GM19395 (cell line): Measurements from ENCODE around the gene PKIB.

Experiments
- ATAC-seq: cut with Tn5 transposase; IDR thresholded peaks from one replicate; pipeline ENCODE4 v1.9.1; 2021; ENCODE audit warnings: mild to moderate bottlenecking, moderate library complexity; ENCODE audit not compliant: unreplicated experiment

PKIB gene

GRCh38 chr6:122663981-122664380, 53.8 kb downstream of the PKIB start:
- no peak for ATAC-seq

- ATAC-seq = no peak
These were observed 55.7 kb downstream of the PKIB start for GRCh38 chr6:122665929-122666328.

- no peak for ATAC-seq
These were observed 56.2 kb downstream of the PKIB start for GRCh38 chr6:122666418-122666817.

- no peak for ATAC-seq
These were observed 59.2 kb downstream of the PKIB start for GRCh38 chr6:122669418-122669817.

GRCh38 chr6:122669868-122670267, 59.7 kb downstream of the PKIB start:
- no peak for ATAC-seq

- no peak for ATAC-seq
These were observed 61.0 kb downstream of the PKIB start for GRCh38 chr6:122671251-122671650.

- ATAC-seq = no peak
These were observed 63.2 kb downstream of the PKIB start for GRCh38 chr6:122673343-122673961.

DNA sequence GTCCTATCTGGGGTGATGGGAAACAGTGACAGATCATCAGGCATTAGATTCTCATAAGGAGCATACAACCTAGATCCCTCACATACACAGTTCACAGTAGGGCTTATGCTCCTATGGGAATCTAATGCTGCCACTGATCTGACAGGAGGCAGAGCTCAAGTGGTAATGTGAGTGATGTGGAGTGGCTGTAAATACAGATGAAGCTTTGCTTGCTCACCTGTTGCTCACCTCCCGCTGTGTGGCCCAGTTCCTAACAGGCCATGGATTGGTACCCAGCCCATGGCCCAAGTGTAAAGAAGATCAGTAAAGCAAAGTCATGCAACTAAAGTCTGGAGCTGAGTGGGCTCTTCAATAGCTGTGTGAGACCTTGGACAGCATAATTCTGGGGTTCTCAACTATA, 65.9 kb downstream of the PKIB start:
- no peak for ATAC-seq

DNA sequence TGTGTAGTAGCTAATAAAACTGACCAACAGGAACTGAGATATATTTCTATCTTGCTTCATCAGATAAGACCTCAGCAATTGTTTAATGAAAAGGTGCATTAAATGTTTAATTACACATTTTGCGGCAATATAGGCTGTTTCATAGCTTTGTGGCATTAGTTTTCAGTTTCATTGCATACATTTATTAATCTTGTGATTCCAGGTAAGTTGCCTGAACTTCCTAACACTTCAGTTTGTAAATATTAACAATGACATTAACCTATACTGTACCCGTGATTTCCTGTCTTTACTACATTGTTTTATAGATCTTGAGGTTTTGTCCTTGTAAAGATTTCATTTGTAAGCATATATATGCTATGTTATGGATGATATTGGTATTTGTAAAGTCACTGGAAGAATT, 66.5 kb downstream of the PKIB start:
- ATAC-seq = no peak

DNA sequence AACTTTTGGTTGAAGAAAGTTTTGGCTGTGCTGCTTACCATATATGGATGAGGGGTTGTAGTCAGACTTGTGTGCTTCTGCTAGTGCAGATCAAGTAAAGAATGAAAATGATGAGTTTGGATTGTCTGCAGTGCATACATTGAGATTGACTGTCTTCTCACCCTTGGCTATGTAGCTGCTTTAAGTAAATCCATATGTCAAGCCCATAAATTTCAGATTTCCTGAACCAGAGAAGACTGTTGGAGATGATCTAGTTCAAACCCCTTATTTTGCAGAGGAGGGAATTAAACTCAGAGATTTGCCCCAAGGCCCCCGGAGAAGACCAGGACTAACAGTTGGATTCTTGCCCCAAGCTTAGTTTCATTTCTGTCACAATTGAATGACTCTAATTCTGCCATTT, 67.2 kb downstream of the PKIB start:
- no peak for ATAC-seq

DNA sequence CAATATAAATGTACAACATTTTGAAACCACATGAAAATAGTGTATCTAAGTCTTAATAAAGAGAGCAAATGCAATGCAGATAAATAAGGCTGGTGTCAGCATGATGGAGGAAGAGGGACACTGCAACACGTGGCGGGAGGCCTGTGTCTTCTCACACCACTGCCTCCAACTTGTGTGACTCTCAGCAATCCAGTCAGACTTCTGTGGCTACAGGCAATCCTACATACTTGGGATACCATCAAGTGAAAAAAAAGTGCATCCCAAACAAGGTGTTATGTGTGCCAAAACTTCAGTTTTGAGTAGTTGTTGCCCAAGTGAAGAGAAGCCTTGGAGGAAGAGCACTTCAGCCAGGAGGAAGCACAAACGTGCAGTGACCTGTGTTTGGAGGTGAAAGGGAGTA, 68.6 kb downstream of the PKIB start:
- ATAC-seq = no peak

DNA sequence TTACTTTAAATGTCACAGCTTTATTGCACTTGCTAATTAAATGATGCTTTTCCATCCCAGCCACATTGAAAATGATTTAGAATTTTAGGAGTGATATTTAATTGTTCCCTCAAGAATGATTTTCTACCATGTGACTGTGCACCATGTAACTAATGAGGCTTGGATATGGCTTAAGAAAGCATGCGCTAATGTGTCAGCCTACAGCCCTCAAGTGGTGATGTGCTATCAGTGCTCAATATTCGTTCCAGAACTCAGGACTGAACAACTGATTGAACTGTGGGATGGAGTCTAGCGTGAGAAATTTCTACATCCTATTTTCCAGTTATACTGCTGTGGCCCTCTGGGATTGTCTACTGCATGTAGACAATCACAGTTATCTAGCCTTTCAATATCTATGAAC, 71.5 kb downstream of the PKIB start:
- no peak for ATAC-seq

DNA sequence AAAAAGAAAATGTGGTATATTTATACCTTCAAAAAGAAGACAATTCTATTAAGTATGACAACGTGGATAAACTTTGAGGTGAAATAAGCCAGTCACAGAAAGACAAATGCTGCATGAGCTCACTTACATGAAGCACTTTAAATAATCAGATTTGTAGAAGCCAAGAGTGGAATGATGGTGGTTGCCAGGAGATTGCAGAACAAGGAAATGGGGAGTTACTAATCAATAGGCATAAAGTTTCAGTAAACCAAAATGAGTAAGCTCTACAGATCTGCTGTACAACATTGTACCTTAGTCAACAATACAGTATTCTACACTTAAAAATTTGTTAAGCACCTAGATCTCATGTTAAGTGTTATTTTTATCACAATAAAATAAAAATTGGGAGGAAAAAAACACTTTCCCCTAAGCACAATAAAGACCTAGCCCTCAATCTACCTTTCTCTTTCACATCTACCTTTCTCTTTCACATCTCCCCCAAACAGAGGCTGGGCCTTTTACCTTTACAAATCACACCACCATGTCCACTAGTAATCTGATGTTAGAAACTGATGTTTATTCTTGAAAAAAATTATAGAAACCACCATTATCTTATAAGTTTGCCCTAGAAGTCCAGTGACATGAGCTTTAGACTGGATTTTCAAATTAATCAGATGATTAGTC, 73.9 kb downstream of the PKIB start:
- ATAC-seq = peak; percentile 57

DNA sequence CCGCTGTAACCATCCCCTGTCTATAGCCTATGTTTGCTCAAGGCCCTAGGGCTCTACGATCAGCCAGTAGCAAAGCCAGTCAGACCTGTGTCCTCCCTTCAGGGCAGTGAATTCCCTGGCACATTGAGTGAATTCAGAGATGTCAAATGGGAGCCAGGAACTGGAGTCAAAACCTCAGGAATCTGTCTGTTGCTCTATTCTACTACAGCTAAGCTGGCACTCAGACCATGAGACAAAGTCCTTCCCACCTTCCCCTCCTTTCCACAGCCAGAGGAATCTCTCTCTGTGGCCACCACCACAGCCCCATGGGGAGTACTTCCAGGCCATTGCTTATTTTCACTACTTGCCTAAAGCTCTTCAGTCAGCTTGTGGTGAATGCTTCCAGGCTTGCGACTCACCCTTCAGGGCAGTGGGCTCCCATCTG, 82.0 kb downstream of the PKIB start:
- no peak for ATAC-seq

DNA sequence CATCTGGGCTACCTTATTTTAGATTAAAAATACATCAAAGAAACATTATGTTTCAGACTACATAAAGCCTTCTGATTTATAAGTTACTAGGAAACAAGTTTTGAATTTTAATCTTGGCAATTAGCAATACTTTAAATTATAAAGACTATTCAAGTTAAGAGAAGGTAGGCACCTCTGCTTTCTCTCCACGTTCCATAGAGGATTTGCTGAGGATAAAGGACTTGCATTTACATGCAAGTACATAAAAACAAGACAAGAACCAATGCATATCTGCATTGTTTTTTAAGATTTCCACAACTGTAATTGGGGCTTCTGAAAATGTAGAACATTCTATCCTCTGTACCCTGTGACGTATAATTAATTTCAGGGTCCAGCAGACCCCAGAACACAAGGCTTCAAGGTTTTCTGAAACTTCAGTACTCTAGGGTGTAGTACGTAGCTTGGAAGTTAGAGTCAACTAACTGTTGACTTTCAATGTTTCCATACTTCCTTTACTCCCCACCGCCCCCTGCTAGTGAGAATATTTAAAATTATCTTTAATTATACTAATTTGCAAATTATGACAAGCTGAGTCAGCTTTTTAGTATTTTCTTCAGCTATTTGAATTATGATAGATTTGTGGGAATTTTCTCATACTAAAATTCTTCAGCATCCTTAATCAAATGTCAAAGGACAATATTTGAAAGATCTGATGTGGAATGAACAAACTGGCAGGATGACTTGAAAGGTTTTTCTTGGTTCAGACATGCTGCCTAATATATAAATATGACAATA, 82.8 kb downstream of the PKIB start:
- no peak for ATAC-seq

- no peak for ATAC-seq
These were observed 83.9 kb downstream of the PKIB start for GRCh38 chr6:122694075-122694474.

DNA sequence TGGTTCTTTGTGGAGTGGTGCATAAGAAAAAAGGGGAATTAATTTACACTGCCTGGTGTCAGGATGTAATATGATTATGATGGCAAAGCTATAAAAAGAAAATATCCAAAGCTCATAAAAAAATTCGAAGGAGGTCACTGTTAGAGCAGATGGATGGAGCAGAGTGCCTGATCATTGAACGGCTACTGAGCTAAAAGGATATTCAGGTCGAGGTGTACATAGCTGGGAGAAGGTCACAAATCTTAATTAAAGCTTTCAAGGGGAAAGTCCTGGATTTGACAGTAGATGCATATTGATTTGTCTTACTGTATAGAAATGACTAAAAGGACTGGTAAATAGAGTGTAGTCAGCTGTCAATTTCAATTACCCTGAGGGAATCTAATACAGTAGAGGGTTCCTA, 84.4 kb downstream of the PKIB start:
- ATAC-seq = no peak

- no peak for ATAC-seq
These were observed 85.0 kb downstream of the PKIB start for GRCh38 chr6:122695188-122695587.

- ATAC-seq = no peak
These were observed 85.9 kb downstream of the PKIB start for GRCh38 chr6:122696079-122696478.

GRCh38 chr6:122696853-122697252, 86.6 kb downstream of the PKIB start:
- ATAC-seq = no peak

DNA sequence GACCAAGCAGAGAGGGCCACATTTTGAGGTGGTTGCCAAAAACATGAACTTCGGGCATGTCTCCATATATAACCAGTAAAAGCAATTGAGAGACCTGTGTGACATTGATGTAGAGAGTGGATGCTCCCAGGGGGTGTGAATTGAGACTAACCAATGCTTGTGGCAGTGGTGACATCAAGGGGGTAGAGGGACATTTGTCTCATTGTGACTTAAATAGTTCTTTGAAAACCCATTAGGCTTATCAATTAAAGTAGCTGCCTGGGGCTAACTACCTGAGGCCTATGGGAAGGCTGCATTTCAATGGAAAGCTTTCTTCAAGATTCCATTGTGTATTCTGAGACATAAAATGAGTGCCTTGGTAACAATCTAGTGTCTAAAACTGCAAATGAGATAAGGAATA, 87.3 kb downstream of the PKIB start:
- ATAC-seq = no peak

DNA sequence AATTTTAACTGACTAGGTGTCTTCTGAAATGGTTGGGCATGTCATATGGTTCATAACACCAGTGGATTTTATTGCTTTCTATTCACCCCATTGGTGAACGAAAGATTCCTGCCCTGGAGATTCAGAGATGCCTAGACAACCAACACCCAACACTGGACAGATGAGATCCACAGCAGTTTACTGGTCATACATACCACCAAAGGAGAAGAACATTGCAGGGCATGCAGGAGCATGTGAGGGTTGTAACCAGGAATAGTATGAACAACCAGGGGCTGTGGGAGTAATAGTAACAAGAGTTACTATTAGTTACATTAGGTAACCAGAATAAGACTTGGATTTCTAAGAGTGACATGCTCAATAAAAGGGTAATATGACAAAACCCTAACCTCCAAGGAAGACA, 91.5 kb downstream of the PKIB start:
- ATAC-seq = no peak
